ENCODE data around the gene AVEN.
"Not testable (repeated sequence)": the region's sequence is repeated elsewhere in the genome, so short reads cannot be mapped to it uniquely, and the experiment has no call there.

Gene AVEN

DNA sequence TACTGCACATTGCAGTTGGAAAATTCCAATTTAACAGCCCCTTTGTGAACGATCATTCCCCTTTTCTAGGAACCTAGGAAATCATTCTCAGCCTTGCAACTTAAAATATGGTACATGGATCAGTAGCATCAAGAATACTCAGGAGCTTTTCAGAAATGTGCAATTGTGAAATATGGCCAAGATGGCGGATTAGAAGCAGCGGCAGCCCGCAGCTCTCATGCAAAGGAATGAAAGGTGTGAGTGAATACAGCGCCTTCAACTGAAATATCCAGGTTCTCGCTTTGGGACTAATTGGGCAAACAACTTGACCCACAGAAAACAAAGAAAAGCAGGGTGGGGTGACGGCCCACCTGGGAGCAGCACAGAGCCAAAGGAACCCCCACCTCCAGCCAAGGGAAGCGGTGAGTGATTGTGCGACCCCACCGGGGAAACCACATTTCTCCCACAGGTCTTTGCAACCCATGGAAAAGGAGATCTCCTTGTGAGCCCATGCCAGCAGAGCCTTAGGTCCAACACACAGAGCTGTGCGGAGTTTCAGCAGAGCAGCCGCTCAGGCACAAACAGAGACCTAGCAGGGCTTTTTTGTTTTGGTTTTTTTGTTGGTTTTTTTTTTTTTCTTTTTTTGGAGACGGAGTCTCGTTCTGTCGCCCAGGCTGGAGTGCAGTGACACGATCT is 7.6 kb upstream of the AVEN start:
- intact Hi-C loops (cut with DNase I) = no loop called here
- no peak for DNase-seq

DNA sequence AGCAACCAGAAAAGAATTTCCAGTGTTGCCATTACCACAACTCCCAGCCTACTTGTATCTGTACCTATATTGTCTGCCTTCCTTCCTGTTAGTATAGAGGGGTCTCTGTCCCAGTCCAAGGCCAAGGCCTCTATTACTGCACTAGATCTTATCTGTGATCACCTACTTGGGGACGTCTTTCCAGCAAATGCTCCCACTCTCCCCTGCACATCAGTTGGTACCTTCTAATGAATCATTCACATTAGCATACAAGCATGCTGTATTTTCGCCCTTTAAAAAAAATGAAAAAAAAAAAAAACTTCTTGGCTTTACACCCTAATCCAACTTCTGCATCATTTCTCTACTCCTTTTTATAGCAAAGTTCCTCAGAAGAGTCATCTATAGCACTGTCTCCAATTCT is 4.8 kb upstream of the AVEN start:
- intact Hi-C loops (cut with DNase I) = no loop called here

DNA sequence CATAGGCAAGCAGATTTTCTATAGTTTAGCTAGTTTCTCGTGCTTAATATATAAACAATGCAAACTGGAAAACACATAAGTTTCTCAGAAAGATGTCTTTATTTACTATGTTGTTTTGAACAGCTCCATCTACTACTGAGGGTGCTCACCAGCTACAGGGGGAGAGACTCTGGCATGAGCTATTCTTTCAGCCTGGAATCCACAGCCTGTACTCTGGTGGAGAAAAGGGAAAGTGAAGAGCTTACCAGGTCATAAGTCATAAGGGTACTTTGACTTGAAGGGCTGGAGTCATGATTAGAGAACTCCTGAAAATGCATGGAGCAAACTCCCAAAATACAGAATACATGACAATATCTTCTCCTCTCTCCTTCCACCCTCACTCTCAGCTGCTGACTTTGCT is 4.4 kb upstream of the AVEN start:
- DNase-seq = no peak
- intact Hi-C loops (cut with DNase I) = no loop called here

More for the DNA sequence above, 4.8 kb upstream of the AVEN start:
- peak in 11 of 42 donors; percentile 13 to 62 (median 25) for DNase-seq

DNA sequence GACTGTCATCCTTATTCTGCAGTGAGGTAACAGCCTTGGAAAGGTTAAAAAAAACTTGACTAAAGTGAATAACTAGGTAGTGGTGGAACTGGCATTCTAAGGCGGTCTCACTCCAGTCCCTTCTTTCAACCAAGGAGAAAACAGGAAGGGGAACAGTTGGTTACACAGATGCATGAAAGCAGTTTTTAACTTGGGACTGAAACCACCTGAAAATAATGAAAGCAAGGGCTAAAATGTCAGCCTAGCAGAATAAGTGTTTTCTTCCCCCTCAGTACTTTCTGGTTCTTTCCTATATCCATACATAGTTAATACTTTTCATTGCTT is 748 bp upstream of the AVEN start:
- DNase-seq = no peak
- intact Hi-C loops (cut with DNase I) = loop anchor here (2.0 kb wide), 1 partner anchor 61 kb away; the partner anchor contains the start of gene EMC7

DNA sequence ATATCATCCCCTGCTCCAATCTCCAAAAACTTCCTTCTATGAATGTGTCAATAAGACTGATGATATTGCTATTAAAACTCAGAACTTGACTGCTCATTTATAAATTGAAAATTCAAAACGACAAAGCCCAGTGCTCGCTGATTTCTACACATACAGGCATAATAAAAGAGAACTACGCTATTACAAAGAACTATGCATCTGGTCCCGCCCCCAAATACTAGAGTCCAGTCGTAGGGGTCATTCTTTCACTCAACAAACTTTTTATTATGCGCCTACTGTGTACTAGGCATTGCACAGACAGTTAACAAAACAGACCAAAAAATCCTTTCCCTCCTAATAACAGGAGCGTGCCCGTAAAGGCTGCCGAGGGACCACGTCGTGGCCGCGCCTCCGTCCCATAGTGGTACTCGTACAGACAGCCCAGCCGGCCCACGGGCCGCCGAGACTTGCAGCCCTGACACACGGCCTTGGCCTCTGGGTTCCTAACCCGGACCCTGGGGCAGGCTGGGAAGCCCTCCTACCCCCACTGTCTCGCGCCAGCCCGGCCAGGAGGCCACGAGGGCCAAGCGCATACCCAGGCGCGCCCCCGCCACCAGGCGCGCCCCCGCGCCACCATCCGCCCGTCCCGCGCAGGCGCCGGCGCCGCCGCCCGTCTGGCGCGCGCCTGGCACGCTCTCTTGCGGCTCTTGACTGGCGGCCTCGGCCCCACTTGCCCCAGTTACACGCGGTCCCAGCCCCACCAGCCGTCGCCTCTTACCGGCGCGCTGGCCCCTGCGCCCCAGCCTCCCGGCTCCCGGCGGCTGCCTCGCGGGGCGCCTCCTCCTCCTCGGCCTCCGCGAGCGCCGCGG is 757 bp downstream of the AVEN start:
- intact Hi-C loops (cut with DNase I) = loop anchor here (2.0 kb wide), 1 partner anchor 63 kb away; the partner anchor contains the start of gene EMC7
- peak; percentile 30 to 92 (median 82) for DNase-seq

DNA sequence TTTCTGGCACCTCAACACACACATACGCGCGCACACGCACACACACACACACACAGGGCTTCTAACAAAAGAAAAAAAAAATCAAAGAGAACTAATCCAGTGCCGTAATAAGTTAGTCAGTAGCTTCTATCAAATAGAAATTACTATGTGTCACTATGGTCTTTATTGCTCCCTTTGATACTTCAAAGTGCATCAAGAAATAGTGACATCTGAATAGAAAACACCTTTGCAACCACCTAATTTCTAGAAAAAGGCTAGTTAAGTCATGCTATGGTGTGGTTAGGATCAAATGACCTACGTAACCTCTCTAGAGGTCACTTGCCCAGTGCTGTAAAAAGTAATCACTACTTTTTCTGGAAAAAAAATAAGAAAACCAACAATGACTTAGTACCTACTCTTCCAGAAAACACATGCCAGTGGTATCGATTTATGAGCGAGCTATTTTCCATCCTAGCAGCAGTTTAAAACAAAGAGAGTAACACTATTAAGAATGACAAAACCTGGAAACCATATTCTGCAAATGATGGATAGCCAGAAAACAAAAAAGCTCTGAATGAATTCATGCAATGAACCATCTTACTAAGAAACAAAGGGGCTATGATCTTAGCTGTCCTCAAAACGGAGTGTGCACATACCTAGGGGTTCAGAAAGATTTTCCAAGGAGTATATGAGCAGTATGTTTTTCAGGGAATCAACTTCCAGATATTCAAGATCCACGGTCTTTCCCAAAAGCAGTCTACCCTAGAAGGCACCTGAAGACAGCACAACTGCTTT is 6.8 kb downstream of the AVEN start:
- intact Hi-C loops (cut with DNase I) = no loop called here
- no peak for DNase-seq

DNA sequence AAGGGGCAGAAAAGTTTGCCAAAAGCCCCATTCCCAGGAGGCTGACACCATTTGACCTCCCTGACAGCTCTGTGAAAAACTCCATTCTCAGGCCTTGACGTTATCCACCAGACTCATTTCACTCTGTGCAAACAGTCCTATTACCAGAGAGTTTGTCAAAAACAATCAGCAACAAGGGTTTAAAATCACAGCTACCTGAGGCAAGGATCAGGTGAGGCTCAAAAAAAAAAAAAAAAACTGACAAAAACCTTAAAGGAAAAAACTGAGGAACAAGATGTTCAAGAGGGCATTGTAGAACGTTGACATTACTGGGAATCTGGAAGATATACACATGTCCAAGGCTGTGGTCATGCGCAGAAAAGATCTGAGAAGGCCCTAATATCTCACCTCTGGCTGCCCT is 11.4 kb downstream of the AVEN start:
- intact Hi-C loops (cut with DNase I) = no loop called here
- DNase-seq = no peak

DNA sequence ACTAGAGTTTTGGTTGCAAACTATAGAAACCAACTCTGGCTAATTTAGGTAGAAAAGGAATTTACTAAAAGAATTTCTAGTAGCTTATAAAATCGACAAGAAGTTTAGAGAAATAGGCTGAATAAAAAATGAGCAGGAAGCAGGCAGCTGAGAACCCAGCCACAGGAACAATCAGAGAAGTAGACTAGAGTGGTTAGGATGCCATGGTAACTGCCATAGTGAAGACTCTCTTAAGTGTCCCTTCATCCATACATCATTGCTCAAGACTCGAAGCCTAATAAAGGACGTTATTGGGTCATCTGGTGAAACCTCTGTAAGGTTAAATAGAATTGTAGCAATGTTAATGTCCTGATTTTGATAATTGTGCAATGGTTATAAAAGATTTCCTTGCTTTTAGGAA is 13.8 kb downstream of the AVEN start:
- DNase-seq = no peak
- intact Hi-C loops (cut with DNase I) = no loop called here

DNA sequence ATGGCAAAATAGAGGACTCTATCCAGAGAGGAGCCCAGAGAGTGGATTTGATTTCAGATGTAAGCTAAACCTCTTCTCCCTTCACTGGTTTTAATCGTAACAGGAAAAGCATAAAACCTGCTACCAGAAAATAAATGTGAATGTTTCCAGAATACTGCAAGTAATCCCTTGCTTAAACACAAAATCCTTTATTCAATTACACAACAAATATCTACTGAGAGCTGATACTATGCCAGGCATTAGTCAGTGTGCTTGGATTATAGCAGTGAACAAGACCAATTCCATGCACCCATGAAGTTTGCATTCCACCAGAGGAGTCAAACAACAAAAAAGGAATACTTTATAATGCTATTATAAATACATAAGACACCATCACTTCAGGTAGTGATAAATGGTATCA is 15.1 kb downstream of the AVEN start:
- DNase-seq = no peak
- intact Hi-C loops (cut with DNase I) = no loop called here

DNA sequence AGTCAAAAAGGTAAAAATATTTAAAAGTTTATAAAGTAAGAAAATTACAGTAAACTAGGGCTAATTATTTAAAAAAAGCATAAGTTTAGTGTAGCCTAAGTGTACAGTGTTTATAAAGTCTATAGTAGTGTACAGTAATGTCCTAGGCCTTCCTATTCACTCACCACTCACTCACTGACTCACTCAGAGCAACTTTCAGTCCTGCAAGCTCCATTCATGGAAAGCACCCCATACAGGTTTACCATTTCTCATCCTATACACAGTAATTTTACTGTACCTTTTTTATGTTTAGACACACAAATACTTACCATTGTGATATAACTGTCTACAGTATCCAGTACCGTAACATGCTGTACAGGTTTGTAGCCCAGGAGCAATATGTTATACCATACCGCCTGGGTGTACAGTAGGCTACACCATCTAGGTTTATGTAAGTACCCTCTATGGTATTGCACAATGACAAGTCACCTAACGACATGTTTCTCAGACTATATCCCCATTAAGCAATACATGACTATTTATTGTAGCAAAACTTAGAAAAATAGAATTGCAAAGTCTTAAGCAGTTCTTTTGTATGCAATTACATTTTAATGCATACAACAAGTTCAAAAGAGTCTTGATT is 19.5 kb downstream of the AVEN start:
- intact Hi-C loops (cut with DNase I) = no loop called here
- DNase-seq = no peak

DNA sequence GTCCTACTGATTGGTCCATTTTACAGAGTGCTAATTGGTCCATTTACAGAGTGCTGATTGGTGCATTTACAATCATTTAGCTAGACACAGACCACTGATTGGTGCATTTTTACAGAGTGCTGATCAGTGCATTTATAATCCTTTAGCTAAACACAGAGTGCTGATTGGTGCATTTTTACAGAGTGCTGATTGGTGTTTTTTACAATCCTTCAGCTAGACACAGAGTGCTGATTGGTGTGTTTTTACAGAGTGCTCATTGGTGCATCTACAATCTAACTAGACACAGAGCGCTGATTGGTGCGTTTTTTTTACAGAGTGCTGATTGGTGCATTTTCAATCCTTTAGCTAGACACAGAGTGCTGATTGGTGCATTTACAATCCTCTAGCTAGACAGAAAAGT is 20.3 kb downstream of the AVEN start:
- DNase-seq; intact Hi-C loops (cut with DNase I): not testable (repeated sequence)

DNA sequence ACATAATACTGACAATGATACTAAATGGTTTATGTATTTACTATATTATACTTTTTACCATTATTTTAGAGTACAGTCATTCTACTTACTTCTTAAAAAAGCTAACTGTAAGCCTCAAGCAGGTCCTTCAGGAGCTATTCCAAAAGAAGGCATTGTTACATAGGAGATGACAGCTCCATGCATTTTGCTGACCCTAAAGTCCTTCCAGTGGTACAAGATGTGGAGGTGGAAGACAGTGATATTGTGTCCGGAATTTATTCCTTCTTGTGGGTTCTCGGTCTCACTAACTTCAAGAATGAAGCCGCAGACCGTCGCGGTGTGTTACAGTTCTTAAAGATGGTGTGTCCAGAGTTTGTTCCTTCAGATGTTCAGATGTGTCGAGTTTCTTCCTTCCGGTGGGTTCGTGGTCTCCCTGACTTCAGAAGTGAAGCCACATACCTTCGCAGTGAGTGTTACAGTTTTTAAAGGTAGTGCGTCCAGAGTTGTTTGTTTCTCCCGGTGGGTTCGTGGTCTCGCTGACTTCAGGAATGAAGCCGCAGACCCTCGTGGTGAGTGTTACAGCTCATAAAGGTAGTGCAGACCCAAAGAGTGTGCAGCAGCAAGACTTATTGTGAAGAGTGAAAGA is 20.9 kb downstream of the AVEN start:
- intact Hi-C loops (cut with DNase I) = no loop called here
- no peak for DNase-seq

DNA sequence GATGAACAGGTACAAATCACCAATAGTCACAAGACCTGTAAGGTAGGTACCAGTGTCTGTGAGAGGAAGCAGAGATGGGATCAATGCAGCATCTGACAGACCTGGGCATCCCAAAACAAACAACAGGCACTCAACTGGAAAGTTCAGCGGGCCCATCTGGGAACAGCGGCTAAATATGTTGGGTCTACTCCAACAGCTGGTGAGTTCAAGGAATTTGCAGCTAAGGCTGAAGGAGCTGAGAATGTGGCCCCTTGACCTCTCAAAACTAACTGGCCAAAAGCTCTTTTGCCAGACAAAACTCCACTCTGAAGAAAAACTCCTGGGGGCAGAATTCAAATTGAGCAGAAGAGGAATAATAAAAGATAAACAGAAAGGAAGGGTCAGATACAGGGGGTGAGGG is 24.4 kb downstream of the AVEN start:
- no peak for DNase-seq
- intact Hi-C loops (cut with DNase I) = no loop called here

DNA sequence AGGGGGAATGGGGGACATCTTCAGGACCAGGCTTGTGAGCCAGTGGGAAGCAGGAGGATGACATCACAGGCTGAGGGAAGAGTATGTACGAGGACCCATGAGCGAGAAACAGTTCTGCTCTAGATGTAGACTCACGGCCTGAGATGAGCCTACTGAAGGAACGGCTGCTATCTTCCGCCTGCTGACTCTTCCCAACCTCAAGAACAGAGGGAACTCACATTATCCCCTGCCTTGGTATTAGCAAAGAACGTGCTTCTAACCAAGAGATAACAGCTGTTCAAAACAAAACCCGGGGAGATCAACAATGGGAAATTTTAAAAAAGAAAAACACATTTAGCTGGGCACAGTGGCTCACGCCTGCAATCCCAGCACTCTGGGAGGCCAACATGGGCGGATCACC is 25.3 kb downstream of the AVEN start:
- intact Hi-C loops (cut with DNase I) = no loop called here
- no peak for DNase-seq

DNA sequence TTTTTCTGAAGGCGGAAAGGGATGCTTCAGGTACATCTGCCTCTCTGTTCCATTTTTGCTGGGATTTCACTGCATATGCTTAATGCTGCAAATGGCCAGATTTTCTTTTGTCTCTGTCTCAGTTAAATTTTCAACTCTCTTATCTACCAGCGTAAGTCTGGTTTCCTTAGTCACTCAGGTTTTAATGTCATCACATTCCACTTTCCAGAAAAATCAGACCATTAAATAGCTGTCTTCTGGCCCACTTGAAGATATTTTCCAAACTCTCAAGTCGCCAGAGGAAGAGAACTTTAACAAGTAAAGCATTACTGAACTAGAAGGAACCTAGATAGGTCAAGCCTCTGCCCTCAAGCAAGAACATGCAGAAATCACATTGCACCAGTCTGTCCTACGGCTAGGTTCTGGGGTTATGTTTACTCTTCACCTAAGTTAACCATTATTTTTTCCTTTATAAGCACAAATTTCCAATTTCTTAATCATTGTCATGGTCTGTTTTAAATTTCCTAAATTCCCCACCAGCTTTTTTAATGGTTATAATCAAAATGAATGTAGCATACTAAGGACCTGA is 26.5 kb downstream of the AVEN start:
- no peak for DNase-seq
- intact Hi-C loops (cut with DNase I) = no loop called here

DNA sequence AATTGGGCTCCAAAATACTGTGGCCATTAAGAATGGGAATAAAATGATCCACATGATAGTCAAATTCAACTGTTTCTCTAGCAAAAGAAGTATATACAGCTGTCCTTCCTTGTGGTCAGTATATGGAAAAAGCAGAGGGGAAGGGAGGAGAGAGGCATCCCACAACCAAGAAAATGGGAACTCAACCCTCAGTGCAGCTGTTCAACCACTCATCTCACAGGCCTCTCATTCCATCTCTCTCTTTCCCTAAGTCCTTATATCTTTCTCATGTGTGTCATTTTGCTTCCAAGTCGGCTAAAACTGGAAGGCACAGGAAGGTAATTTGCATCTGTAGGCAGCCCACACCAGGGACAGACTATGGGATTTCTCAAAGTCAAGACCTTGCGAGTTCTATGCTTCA is 27.5 kb downstream of the AVEN start:
- no peak for DNase-seq
- intact Hi-C loops (cut with DNase I) = no loop called here

DNA sequence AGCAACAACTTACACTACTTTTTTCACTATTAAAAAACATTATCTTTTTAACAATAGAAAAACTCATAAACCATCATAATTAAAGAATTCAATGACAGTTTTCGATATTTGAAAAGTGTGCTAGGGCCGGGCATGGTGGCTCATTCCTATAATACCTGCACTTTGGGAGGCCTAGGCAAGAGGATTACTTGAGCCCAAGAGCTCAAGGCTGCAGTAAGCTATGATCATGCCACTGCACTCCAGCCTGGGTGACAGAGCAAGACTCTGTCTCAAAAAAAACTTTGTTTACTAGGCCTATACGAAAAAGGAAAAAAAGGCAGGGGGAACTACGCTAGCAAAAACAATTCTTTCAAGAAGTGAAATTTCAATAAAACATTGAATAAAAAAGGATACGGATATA is 28.1 kb downstream of the AVEN start:
- intact Hi-C loops (cut with DNase I) = no loop called here
- no peak for DNase-seq

DNA sequence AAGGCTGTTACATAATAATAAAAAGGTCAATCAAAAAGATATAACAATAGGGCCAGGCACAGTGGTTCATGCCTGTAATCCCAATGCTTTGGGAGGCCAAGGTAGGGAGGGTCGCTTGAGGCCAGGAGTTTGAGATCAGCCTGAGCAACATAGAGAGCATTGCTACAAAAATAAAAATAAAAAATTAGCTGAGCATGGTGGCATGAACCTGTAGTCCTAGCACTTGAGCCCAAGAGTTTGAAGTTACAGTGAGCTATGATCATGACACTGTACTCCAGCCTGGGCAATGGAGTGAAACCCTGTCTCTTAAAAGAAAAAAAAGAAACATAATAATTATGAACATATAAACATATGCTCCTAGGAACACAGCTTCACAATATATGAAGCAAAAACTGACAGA is 29.3 kb downstream of the AVEN start:
- no peak for DNase-seq
- intact Hi-C loops (cut with DNase I) = no loop called here

DNA sequence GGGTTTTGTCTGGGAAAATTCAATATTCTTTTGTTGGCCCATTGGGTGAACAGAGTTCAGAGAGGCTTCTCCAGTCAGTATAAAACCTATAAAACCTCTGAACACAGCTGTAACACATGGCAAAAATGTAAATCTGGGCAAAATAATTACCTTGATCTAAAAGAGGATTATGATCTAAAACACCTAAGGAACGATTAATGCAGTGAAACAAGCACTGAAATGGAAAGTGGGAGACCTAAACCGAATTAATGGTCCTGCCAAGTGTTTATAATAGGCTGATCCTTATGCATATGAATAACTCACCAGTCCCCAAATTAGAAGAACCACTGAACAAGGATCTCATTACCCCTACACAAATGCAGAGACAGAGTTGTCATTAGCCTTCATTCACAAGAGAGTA is 32.6 kb downstream of the AVEN start:
- intact Hi-C loops (cut with DNase I) = no loop called here

More for the DNA sequence above, 32.6 kb downstream of the AVEN start:
- no peak for DNase-seq

All from head of caudate nucleus (tissue), 42 donors.